GM12891 (cell line): ENCODE measurements around the gene ARMH3.

Experiments
- DNase-seq: peaks from one replicate; pipeline ENCODE4 v3.0.0; 2011; ENCODE audit warnings: low spot score; ENCODE audit not compliant: insufficient read length
- FAIRE-seq: peaks from 2 replicates; lab custom pipeline; 2011; peaks lifted over from hg19 to GRCh38; lab: Jason Lieb, UNC
- PAX5 ChIP-seq: IDR thresholded peaks from 2 replicates; pipeline ENCODE4 v1.6.1; 2011; ENCODE audit warnings: low read length, moderate library complexity, mild to moderate bottlenecking; ENCODE audit not compliant: insufficient read depth, severe bottlenecking
- POLR2A ChIP-seq: IDR thresholded peaks from 2 replicates; pipeline ENCODE4 v1.6.1; 2011; ENCODE audit warnings: low read depth, low read length, control low read depth
- POLR2AphosphoS5 ChIP-seq: IDR thresholded peaks from 2 replicates; pipeline ENCODE4 v1.6.1; 2011; ENCODE audit warnings: low read depth, low read length, control low read depth
- POU2F2 ChIP-seq: IDR thresholded peaks from 2 replicates; pipeline ENCODE4 v1.6.1; 2011; ENCODE audit warnings: low read depth, mild to moderate bottlenecking, control low read depth, low read length, moderate library complexity
- SPI1 ChIP-seq: IDR thresholded peaks from 2 replicates; pipeline ENCODE4 v1.6.1; 2011; ENCODE audit warnings: low read depth, low read length, control low read depth
- TAF1 ChIP-seq: IDR thresholded peaks from 2 replicates; pipeline ENCODE4 v1.6.1; 2011; ENCODE audit warnings: low read depth, low read length, control low read depth

Gene ARMH3

GRCh38 chr10:101832325-101832771 is 223.6 kb downstream of the ARMH3 start:
- DNase-seq (no peak), FAIRE-seq (no peak)
- TF ChIP-seq POLR2A: no peak
- TF ChIP-seq PAX5: no peak
- no peak for TF ChIP-seq POU2F2
- TF ChIP-seq SPI1: no peak
- no peak for TF ChIP-seq POLR2AphosphoS5
- TF ChIP-seq TAF1: no peak

GRCh38 chr10:101831169-101831811 is 224.7 kb downstream of the ARMH3 start:
- FAIRE-seq (peak; percentile 95), DNase-seq (no peak)
- no peak for TF ChIP-seq TAF1
- TF ChIP-seq POLR2A: no peak
- no peak for TF ChIP-seq SPI1
- no peak for TF ChIP-seq PAX5
- TF ChIP-seq POLR2AphosphoS5: no peak

- FAIRE-seq (peak; percentile 100), DNase-seq (peak; percentile 86)
- TF ChIP-seq SPI1 (no peak), POLR2A (0 out of 2 replicates have a peak, but pooled peaks have one; percentile 35), TAF1 (0 out of 2 replicates have a peak, but pooled peaks have one; percentile 21), POU2F2 (no peak), POLR2AphosphoS5 (no peak), PAX5 (no peak)
Measured at GRCh38 chr10:101830322-101831168, 225.4 kb downstream of the ARMH3 start.

- peak; percentile 69 for TF ChIP-seq SPI1
- TF ChIP-seq POLR2A: no peak
- DNase-seq (peak; percentile 92), FAIRE-seq (no peak)
Measured at GRCh38 chr10:101829561-101830315, 226.2 kb downstream of the ARMH3 start.

- no peak for FAIRE-seq
- TF ChIP-seq PAX5 (no peak), POLR2A (no peak), POLR2AphosphoS5 (no peak), POU2F2 (no peak), SPI1 (no peak), TAF1 (no peak)
- no peak for DNase-seq
Measured at GRCh38 chr10:101828766-101829551, 227.0 kb downstream of the ARMH3 start.

- FAIRE-seq (no peak), DNase-seq (no peak)
- TF ChIP-seq POLR2A (no peak), POLR2AphosphoS5 (no peak), PAX5 (no peak), SPI1 (no peak), TAF1 (no peak), POU2F2 (no peak)
Measured at GRCh38 chr10:101827919-101828600, 227.9 kb downstream of the ARMH3 start.

- FAIRE-seq (no peak), DNase-seq (no peak)
- no peak for TF ChIP-seq POU2F2
- TF ChIP-seq POLR2AphosphoS5: no peak
- TF ChIP-seq SPI1: no peak
- TF ChIP-seq PAX5: no peak
- TF ChIP-seq POLR2A: no peak
- TF ChIP-seq TAF1: no peak
Measured at GRCh38 chr10:101826852-101827434, 229.0 kb downstream of the ARMH3 start.

- no peak for TF ChIP-seq POLR2A
- no peak for TF ChIP-seq PAX5
- no peak for TF ChIP-seq POLR2AphosphoS5
- TF ChIP-seq TAF1: no peak
- TF ChIP-seq SPI1: no peak
- TF ChIP-seq POU2F2: no peak
- no peak for FAIRE-seq
- no peak for DNase-seq
Measured at GRCh38 chr10:101824736-101825135, 231.2 kb downstream of the ARMH3 start.
